NCI-H1694 (cell line): ENCODE measurements around the gene IL36RN.
"Not testable (repeated sequence)": the region's sequence is repeated elsewhere in the genome, so short reads cannot be mapped to it uniquely, and the experiment has no call there.

Experiments used
- DNase-seq: peaks from one replicate; lab custom pipeline; 2025; lab: John Stamatoyannopoulos, UW

IL36RN gene

GRCh38 chr2:113075030-113075429 is 16.0 kb downstream of the IL36RN start:
- DNase-seq: no peak

- DNase-seq: no peak
These were observed 16.6 kb downstream of the IL36RN start for GRCh38 chr2:113075600-113075999.

GRCh38 chr2:113076954-113077669 is 18.1 kb downstream of the IL36RN start:
- DNase-seq: no peak

- DNase-seq: no peak
These were observed 18.9 kb downstream of the IL36RN start for GRCh38 chr2:113077921-113078320.

- no peak for DNase-seq
These were observed 19.4 kb downstream of the IL36RN start for GRCh38 chr2:113078350-113078839.

- DNase-seq: no peak
These were observed 20.1 kb downstream of the IL36RN start for GRCh38 chr2:113079131-113079530.

GRCh38 chr2:113080134-113080533 is 21.1 kb downstream of the IL36RN start:
- peak; percentile 53 for DNase-seq

GRCh38 chr2:113081488-113082210 is 22.7 kb downstream of the IL36RN start:
- no peak for DNase-seq

- no peak for DNase-seq
These were observed 24.3 kb downstream of the IL36RN start for GRCh38 chr2:113083296-113083695.

GRCh38 chr2:113084249-113085000 is 25.4 kb downstream of the IL36RN start:
- DNase-seq: peak; percentile 38

- DNase-seq: no peak
These were observed 26.5 kb downstream of the IL36RN start for GRCh38 chr2:113085542-113085941.

GRCh38 chr2:113088213-113088992 is 29.4 kb downstream of the IL36RN start:
- DNase-seq: no peak

- no peak for DNase-seq
These were observed 30.9 kb downstream of the IL36RN start for GRCh38 chr2:113089916-113090315.

- no peak for DNase-seq
These were observed 32.4 kb downstream of the IL36RN start for GRCh38 chr2:113091231-113091896.

GRCh38 chr2:113092864-113093612 is 34.0 kb downstream of the IL36RN start:
- no peak for DNase-seq

- no peak for DNase-seq
These were observed 34.6 kb downstream of the IL36RN start for GRCh38 chr2:113093613-113093977.

GRCh38 chr2:113096306-113096705 is 37.3 kb downstream of the IL36RN start:
- DNase-seq: not testable (repeated sequence)

GRCh38 chr2:113096842-113097618 is 38.0 kb downstream of the IL36RN start:
- not testable (repeated sequence) for DNase-seq

GRCh38 chr2:113098041-113098440 is 39.0 kb downstream of the IL36RN start:
- DNase-seq: no peak

GRCh38 chr2:113098532-113098931 is 39.5 kb downstream of the IL36RN start:
- DNase-seq: no peak
